Fibroblast of villous mesenchyme (primary cell): ENCODE data around the gene ELOVL2. TPM values are rescaled to one million over a fixed set of nuclear protein-coding genes. Genes with fewer than 3 reads are reported as not detected.

Source experiments
- DNase-seq: peaks from one replicate; pipeline ENCODE4 v3.0.0-alpha.2; 2010; ENCODE audit warnings: low read depth
- H3K4me3 ChIP-seq: 2 replicates; pipeline ENCODE4 v1.5.1; 2011; ENCODE audit warnings: low read depth, mild to moderate bottlenecking, low read length
- total RNA-seq: library from RNA; depleted of rRNA; stranded (reverse); fragments of >200 nt; gene quantifications from 2 replicates; pipeline ENCODE4 v1.2.3, GENCODE V29; 2012
- TF ChIP-seq, protein P1 (sequence below): IDR thresholded peaks from 2 replicates; pipeline ENCODE4 v1.5.1; 2012; ENCODE audit warnings: low read depth, mild to moderate bottlenecking, low read length; ENCODE audit not compliant: insufficient read depth

ELOVL2 gene
- total RNA-seq, 1 donor, result 2.6 TPM

DNA sequence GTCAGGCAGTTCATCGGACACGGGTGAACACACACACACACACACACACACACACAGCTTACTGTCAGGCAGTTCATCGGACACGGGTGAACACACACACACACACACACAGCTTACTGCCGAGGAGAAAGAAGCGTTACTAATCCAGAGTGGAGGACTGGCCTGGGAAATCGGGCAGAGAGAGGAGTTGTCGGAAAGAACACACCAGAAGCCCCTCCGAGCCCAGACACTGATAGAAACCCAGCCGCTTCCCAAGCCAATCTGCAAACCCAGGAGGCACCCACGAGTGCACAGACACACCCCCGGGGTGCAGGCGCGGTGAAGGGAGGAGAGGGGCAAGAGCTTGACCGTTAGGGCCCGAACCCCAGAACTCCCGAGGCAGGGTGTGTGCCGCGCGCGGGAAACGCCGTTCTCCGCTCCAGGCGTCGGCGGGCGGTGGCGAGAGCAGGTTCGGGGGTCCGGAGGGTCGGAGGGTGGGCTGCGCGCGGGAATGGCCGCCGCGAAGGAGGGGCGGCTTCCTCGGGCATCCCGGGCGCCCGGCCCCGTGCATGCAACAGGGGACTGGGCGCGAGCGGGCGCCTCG lies 636 bp downstream of the ELOVL2 start:
- no peak for DNase-seq
- H3K4me3 ChIP-seq, result peak overlapping the region; percentile 82
- TF ChIP-seq, protein P1, sequence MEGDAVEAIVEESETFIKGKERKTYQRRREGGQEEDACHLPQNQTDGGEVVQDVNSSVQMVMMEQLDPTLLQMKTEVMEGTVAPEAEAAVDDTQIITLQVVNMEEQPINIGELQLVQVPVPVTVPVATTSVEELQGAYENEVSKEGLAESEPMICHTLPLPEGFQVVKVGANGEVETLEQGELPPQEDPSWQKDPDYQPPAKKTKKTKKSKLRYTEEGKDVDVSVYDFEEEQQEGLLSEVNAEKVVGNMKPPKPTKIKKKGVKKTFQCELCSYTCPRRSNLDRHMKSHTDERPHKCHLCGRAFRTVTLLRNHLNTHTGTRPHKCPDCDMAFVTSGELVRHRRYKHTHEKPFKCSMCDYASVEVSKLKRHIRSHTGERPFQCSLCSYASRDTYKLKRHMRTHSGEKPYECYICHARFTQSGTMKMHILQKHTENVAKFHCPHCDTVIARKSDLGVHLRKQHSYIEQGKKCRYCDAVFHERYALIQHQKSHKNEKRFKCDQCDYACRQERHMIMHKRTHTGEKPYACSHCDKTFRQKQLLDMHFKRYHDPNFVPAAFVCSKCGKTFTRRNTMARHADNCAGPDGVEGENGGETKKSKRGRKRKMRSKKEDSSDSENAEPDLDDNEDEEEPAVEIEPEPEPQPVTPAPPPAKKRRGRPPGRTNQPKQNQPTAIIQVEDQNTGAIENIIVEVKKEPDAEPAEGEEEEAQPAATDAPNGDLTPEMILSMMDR, result no peak

DNA sequence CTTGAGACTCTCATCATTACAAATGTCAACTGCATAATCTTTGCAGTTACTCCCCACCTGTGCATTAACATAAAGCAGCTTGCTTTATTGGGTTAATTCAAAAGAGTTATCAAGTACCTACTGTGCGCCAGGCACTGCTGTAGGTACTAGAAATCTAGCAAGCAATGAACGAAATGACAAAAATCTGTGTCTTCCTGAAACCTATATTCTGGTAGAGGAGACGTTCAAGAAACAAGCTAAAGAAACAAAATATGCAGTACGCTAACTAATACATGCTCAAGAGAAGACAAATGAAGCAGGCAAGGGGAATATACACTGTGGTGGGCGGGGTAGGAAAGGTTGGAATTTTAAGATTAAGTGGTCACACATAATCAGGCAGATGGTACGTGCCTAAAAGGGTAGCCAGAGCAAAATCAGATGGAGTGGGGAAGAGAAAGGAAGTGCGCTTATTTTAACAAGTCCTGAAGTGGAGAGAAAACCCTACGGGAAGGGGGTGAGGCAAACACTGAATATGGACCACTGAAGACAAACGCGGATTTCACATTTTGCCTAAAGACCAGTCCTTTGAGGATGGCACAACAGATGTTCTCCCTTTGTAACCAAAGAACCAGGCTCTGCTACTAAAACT lies 1.2 kb downstream of the ELOVL2 start:
- H3K4me3 ChIP-seq, result peak overlapping the region; percentile 82
- TF ChIP-seq, protein P1, result no peak
- peak; percentile 65 for DNase-seq

DNA sequence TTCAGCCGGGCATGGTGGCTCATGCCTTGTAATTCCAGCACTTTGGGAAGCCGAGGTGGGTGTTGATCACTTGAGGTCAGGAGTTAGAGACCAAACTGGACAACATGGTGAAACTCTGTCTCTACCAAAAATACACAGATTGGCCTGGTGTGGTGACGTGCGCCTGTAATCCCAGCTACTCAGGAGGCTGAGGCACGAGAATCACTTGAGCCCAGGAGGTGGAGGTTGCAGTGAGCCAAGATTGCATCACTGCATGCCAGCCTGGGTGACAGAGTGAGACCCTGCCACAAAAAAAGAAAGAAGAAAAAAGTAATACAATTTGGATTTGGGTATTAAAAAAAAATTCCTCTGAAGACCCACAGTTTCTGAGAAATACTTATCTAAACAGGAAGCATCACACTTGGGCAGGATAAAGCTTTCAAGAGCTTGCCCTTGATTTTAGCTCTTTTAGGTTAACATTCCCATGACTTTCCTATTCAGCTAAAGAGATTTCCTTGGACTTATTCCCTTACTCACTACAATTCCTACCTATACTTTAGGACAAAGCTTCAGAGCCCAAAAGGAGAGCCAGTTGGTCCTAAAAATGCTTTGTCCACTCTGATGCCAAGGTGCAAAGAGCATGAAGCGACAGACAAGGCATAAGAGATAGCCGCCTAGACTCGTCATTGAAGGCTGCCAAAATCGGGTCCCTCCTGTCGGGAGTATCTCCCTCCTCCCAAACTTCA lies 1.9 kb downstream of the ELOVL2 start:
- DNase-seq, result no peak
- H3K4me3 ChIP-seq, result peak overlapping the region; percentile 82
- TF ChIP-seq, protein P1, result no peak

DNA sequence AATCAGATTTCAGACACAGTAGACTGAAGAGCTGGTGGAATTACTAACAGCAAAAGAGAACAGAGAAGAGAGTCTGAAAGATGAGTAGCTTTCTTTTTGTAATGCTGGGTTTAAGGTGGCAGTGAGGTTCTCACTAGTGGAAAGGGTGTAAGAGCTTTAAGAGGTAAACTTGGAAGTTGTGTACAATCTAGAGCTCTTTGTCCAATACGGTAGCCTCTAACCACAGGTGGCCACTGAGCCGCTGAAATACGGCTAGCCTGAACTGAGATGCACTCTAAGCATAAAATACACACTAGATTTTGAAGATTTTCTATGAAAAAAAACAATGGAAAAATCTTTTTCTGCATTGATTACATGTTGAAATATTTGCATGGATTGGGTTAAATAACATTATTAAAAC lies 4.0 kb downstream of the ELOVL2 start:
- no peak overlapping the region for H3K4me3 ChIP-seq
- TF ChIP-seq, protein P1, result no peak
- DNase-seq, result no peak

DNA sequence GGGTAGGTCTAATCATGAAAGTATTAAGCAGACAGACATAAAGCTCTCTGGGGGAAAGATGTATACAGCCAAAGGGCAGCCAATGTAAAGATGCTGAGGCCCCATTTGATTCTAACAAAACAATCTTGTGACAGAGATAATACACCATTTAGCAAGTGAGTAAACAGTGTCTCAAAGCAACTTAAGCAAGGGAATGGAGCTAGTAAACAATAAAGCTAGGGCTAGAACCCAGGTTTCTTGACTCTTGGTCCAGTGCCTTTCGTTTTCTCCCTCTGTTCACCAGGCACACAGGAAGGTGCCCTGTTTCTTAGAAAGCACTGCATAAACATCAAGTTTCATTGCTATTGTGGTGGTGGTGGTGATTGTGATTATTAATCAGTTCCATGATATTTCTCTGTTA lies 5.1 kb downstream of the ELOVL2 start:
- H3K4me3 ChIP-seq, result no peak overlapping the region
- DNase-seq, result no peak
- TF ChIP-seq, protein P1, result no peak

DNA sequence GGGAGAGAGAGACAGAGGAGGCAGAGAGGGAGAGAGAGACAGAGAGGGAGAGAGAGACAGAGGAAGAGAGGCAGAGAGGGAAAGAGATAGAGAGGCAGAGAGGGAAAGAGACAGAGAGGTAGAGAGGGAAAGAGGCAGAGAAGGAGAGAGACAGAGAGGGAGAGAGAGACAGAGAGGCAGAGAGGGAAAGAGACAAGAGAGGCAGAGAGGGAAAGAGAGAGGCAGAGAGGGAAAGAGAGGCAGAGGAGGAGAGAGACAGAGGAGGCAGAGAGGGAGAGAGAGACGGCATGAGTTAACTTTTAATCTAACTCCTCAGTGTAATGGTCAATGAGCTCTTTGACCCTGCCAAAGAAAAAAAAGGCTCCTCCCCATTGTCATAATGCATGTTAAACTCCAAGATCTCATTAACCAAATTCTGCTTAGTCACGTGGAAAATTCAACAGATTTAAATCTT lies 7.1 kb downstream of the ELOVL2 start:
- DNase-seq, result no peak
- no peak overlapping the region for H3K4me3 ChIP-seq
- TF ChIP-seq, protein P1, result no peak
